GM23248 (cell line): ENCODE measurements around the gene S1PR1. TPM values are rescaled to one million over a fixed set of nuclear protein-coding genes. Genes with fewer than 3 reads are reported as not detected.
"Not testable (repeated sequence)": the region's sequence is repeated elsewhere in the genome, so short reads cannot be mapped to it uniquely, and the experiment has no call there.

ENCODE experiments used
- DNase-seq: peaks from one replicate; pipeline ENCODE4 v3.0.0-alpha.2; 2015
- H2AFZ ChIP-seq: fragments of 200-600 bp; sonication (generic); 2 replicates; pipeline ENCODE4 v1.6.1; 2016; ENCODE audit warnings: antibody characterized with exemption
- H3F3A ChIP-seq: fragments of 200-600 bp; sonication (generic); 2 replicates; pipeline ENCODE4 v1.6.1; 2016; ENCODE audit warnings: mild to moderate bottlenecking, antibody characterized with exemption, mixed run types; ENCODE audit not compliant: insufficient read depth
- H3K27ac ChIP-seq: fragments of 200-600 bp; sonication (generic); 2 replicates; pipeline ENCODE4 v1.5.1; 2016; ENCODE audit warnings: mild to moderate bottlenecking
- H3K27me3 ChIP-seq: fragments of 200-600 bp; sonication (generic); replicated peaks from 2 replicates; pipeline ENCODE4 v1.6.1; 2016; ENCODE audit warnings: mild to moderate bottlenecking; ENCODE audit not compliant: insufficient read depth
- H3K36me3 ChIP-seq: fragments of 200-600 bp; sonication (generic); 2 replicates; pipeline ENCODE4 v1.6.1; 2016; ENCODE audit warnings: low read depth, mild to moderate bottlenecking
- H3K4me1 ChIP-seq: fragments of 200-600 bp; sonication (generic); 2 replicates; pipeline ENCODE4 v1.6.1; 2016; ENCODE audit warnings: mild to moderate bottlenecking; ENCODE audit not compliant: insufficient read depth
- H3K4me2 ChIP-seq: fragments of 200-600 bp; sonication (generic); one replicate; pipeline ENCODE4 v1.6.1; 2016; ENCODE audit warnings: mild to moderate bottlenecking; ENCODE audit not compliant: unreplicated experiment
- H3K4me3 ChIP-seq: fragments of 200-600 bp; sonication (generic); 2 replicates; pipeline ENCODE4 v1.5.1; 2016; ENCODE audit warnings: mild to moderate bottlenecking
- H3K79me2 ChIP-seq: fragments of 200-600 bp; sonication (generic); 2 replicates; pipeline ENCODE4 v1.6.1; 2016; ENCODE audit warnings: mild to moderate bottlenecking; ENCODE audit not compliant: insufficient read depth
- H3K9ac ChIP-seq: fragments of 200-600 bp; sonication (generic); 2 replicates; pipeline ENCODE4 v1.6.1; 2016; ENCODE audit warnings: mild to moderate bottlenecking
- H3K9me2 ChIP-seq: fragments of 200-600 bp; sonication (generic); 2 replicates; pipeline ENCODE4 v1.6.1; 2016; ENCODE audit warnings: mixed run types, mild to moderate bottlenecking, moderate library complexity; ENCODE audit not compliant: insufficient read depth
- H3K9me3 ChIP-seq: fragments of 200-600 bp; sonication (generic); one replicate; pipeline ENCODE4 v1.6.1; 2017; ENCODE audit warnings: low read depth
- H4K20me1 ChIP-seq: fragments of 200-600 bp; sonication (generic); 2 replicates; pipeline ENCODE4 v1.6.0; 2016; ENCODE audit not compliant: insufficient read depth
- EZH2 ChIP-seq: fragments of 200-600 bp; sonication (generic); IDR thresholded peaks from 2 replicates; pipeline ENCODE4 v1.6.1; 2018; ENCODE audit warnings: antibody characterized with exemption, mild to moderate bottlenecking; ENCODE audit not compliant: insufficient read depth, poor library complexity, severe bottlenecking
- EZH2phosphoT487 ChIP-seq: fragments of 200-600 bp; sonication (generic); IDR thresholded peaks from 2 replicates; pipeline ENCODE4 v1.6.1; 2018; ENCODE audit warnings: antibody characterized with exemption, moderate library complexity, mild to moderate bottlenecking, low read depth; ENCODE audit not compliant: insufficient read depth
- WGBS, 2 experiments: methylation state at CpG; one replicate each; pipeline ENCODE4 v1.1.6; 2015 to 2017; ENCODE audit warnings: low lambda C conversion rate in 2 of 2, low coverage in 1 of 2; ENCODE audit errors: missing lambda C conversion rate in 2 of 2; 5-methylcytosine and 5-hydroxymethylcytosine counted together
- in situ Hi-C: fragments of 300-500 bp; cut with MboI; formaldehyde crosslinking; loops from 2 replicates; pipeline ENCODE4 v1.15.0; 2020
- polyA plus RNA-seq: library from polyadenylated mRNA; unstranded; fragments of >200 nt; fragmentation: Nextera tagmentation; extraction: Ambion mirVana; gene quantifications from 2 replicates; pipeline ENCODE4 v1.2.1, GENCODE V29; 2016
- total RNA-seq: library from RNA; depleted of rRNA; stranded (reverse); fragments of >200 nt; shearing (Covaris generic); gene quantifications from 2 replicates; pipeline ENCODE4 v1.2.3, GENCODE V29; 2014

Gene S1PR1
- total and polyA plus RNA-seq, 2 experiments from 2014 or later: 44.3 to 48.5 TPM

GRCh38 chr1:101216623-101217022 lies 20.2 kb upstream of the S1PR1 start:
- Histone ChIP-seq H3K79me2 (no peaks in the 10 kb centered on the region), H2AFZ (no peak overlapping the region), H3F3A (no peaks in the 10 kb centered on the region), H3K9me2 (no peaks in the 10 kb centered on the region), H3K27me3 (no peaks in the 10 kb centered on the region), H3K9me3 (no peaks in the 10 kb centered on the region), H3K4me3 (no peak overlapping the region), H3K4me1 (no peaks in the 10 kb centered on the region), H3K4me2 (no peak overlapping the region), H3K27ac (no peak overlapping the region), H3K36me3 (no peaks in the 10 kb centered on the region), H4K20me1 (no peaks in the 10 kb centered on the region), H3K9ac (no peak overlapping the region)
- 44 to 60% methylated on average over 2 of the region's 2 CpGs for WGBS, 2 experiments
- in situ Hi-C loops: no loop called here
- TF ChIP-seq EZH2phosphoT487 (no peak), EZH2 (no peak)
- no peak for DNase-seq

GRCh38 chr1:101217148-101217547 lies 19.7 kb upstream of the S1PR1 start:
- 65 to 71% methylated on average over 3 of the region's 3 CpGs for WGBS, 2 experiments
- Histone ChIP-seq H3K27me3 (no peaks in the 10 kb centered on the region), H3K9me2 (no peaks in the 10 kb centered on the region), H3F3A (no peaks in the 10 kb centered on the region), H3K4me2 (no peak overlapping the region), H3K79me2 (no peaks in the 10 kb centered on the region), H3K9ac (no peak overlapping the region), H3K4me3 (no peak overlapping the region), H3K4me1 (no peaks in the 10 kb centered on the region), H3K36me3 (no peaks in the 10 kb centered on the region), H4K20me1 (no peaks in the 10 kb centered on the region), H3K27ac (no peak overlapping the region), H3K9me3 (no peaks in the 10 kb centered on the region), H2AFZ (no peak overlapping the region)
- TF ChIP-seq EZH2 (no peak), EZH2phosphoT487 (no peak)
- in situ Hi-C loops: no loop called here
- DNase-seq: no peak

- H2AFZ ChIP-seq, H3K9me2 ChIP-seq, H3K4me1 ChIP-seq, H4K20me1 ChIP-seq, H3K79me2 ChIP-seq, H3K27ac ChIP-seq, H3K27me3 ChIP-seq, H3K9ac ChIP-seq, H3K36me3 ChIP-seq, H3K4me2 ChIP-seq, H3K9me3 ChIP-seq, in situ Hi-C loops, H3K4me3 ChIP-seq, DNase-seq, H3F3A ChIP-seq: not testable (repeated sequence)
- 99 to 100% methylated on average over 6 of the region's 6 CpGs for WGBS, 2 experiments
Observed at GRCh38 chr1:101218968-101219367, 17.9 kb upstream of the S1PR1 start.

- TF ChIP-seq EZH2: no peak
- Histone ChIP-seq H3F3A (no peaks in the 10 kb centered on the region), H2AFZ (no peak overlapping the region), H3K4me1 (no peaks in the 10 kb centered on the region), H3K79me2 (no peaks in the 10 kb centered on the region), H3K9me2 (no peaks in the 10 kb centered on the region), H3K4me3 (no peak overlapping the region), H3K4me2 (no peak overlapping the region), H3K27me3 (no peaks in the 10 kb centered on the region), H3K9ac (no peak overlapping the region), H3K36me3 (no peaks in the 10 kb centered on the region), H3K27ac (no peak overlapping the region), H4K20me1 (no peaks in the 10 kb centered on the region), H3K9me3 (no peaks in the 10 kb centered on the region)
- DNase-seq: no peak
- WGBS, 2 experiments: 84 to 86% methylated on average over 11 of the region's 11 CpGs
- in situ Hi-C loops: no loop called here
Observed at GRCh38 chr1:101219924-101220870, 16.6 kb upstream of the S1PR1 start.

GRCh38 chr1:101220906-101221305 lies 15.9 kb upstream of the S1PR1 start:
- H3K27me3 ChIP-seq: no peaks in the 10 kb centered on the region
- H3K9me3 ChIP-seq: no peaks in the 10 kb centered on the region
- no peaks in the 10 kb centered on the region for H3K9me2 ChIP-seq
- H3K79me2 ChIP-seq: no peaks in the 10 kb centered on the region
- no peaks in the 10 kb centered on the region for H3K36me3 ChIP-seq
- H3K4me3 ChIP-seq: no peak overlapping the region
- no peak overlapping the region for H3K27ac ChIP-seq
- no peaks in the 10 kb centered on the region for H4K20me1 ChIP-seq
- H2AFZ ChIP-seq: no peak overlapping the region
- no peaks in the 10 kb centered on the region for H3K4me1 ChIP-seq
- 98 to 99% methylated on average over 4 of the region's 4 CpGs for WGBS, 2 experiments
- TF ChIP-seq EZH2: no peak
- DNase-seq: no peak
- H3K9ac ChIP-seq: no peak overlapping the region
- no peak overlapping the region for H3K4me2 ChIP-seq
- no peaks in the 10 kb centered on the region for H3F3A ChIP-seq
- in situ Hi-C loops: no loop called here
